IMR-90 (cell line): ENCODE results near the gene ASIC2. TPM values are rescaled to one million over a fixed set of nuclear protein-coding genes. Genes with fewer than 3 reads are reported as not detected.

Experiments used
- ATAC-seq: fragments of 200-7000 bp; cut with Tn5 transposase; 2 replicates; pipeline ENCODE4 v1.9.1; 2020; ENCODE audit warnings: low read depth, mild to moderate bottlenecking, moderate library complexity
- BruUV-seq: library from RNA; stranded (reverse); fragments of 400-500 nt; replicated peaks from 2 replicates; lab custom pipeline; 2021; lab: Mats Ljungman, UMichigan
- CTCF ChIA-PET: fragments of 300-600 bp; formaldehyde crosslinking; extraction: SDS; loops from one replicate; lab custom pipeline; 2021; ENCODE audit warnings: antibody characterized with exemption; lab: Yijun Ruan, JAX
- POLR2A ChIA-PET: fragments of 300-600 bp; sonication (Branson Sonifier 250); formaldehyde crosslinking; loops from one replicate; lab custom pipeline; 2022; ENCODE audit warnings: antibody characterized with exemption; ENCODE audit not compliant: unreplicated experiment; lab: Charles Lee
- DNase-seq: peaks from one replicate; pipeline ENCODE4 v3.0.0; 2013
- H2AFZ ChIP-seq: replicated peaks from 2 replicates; pipeline ENCODE3; 2013; ENCODE audit warnings: low read length, mild to moderate bottlenecking; ENCODE audit not compliant: poor library complexity
- H2AK5ac ChIP-seq: 2 replicates; pipeline ENCODE4 v1.6.1; 2013; ENCODE audit warnings: low read depth, low read length, inconsistent platforms
- H2AK9ac ChIP-seq: replicated peaks from 2 replicates; pipeline ENCODE3; 2013; ENCODE audit warnings: mild to moderate bottlenecking, low read depth, low read length, moderate library complexity; ENCODE audit not compliant: poor library complexity
- H2BK120ac ChIP-seq: 2 replicates; pipeline ENCODE4 v1.6.1; 2013; ENCODE audit warnings: low read depth, low read length, inconsistent platforms
- H2BK15ac ChIP-seq: 3 replicates; pipeline ENCODE4 v1.6.1; 2013; ENCODE audit warnings: low read depth, low read length, inconsistent platforms
- H2BK20ac ChIP-seq: 2 replicates; pipeline ENCODE4 v1.6.1; 2013; ENCODE audit warnings: low read depth, mild to moderate bottlenecking, inconsistent platforms, low read length, moderate library complexity
- H2BK5ac ChIP-seq: 2 replicates; pipeline ENCODE4 v1.6.1; 2013; ENCODE audit warnings: mild to moderate bottlenecking, low read depth, low read length, inconsistent platforms; ENCODE audit not compliant: poor library complexity, severe bottlenecking
- H3K14ac ChIP-seq: replicated peaks from 2 replicates; pipeline ENCODE4 v1.6.1; 2013; ENCODE audit warnings: low read depth, low read length, inconsistent platforms
- H3K18ac ChIP-seq: 2 replicates; pipeline ENCODE4 v1.6.1; 2013; ENCODE audit warnings: low read depth, low read length, control low read depth
- H3K23ac ChIP-seq: 2 replicates; pipeline ENCODE4 v1.6.1; 2013; ENCODE audit warnings: low read depth, low read length, inconsistent platforms
- H3K27ac ChIP-seq: 2 replicates; pipeline ENCODE4 v1.5.1; 2013; ENCODE audit warnings: mild to moderate bottlenecking, control low read depth, low read length; ENCODE audit not compliant: insufficient read depth
- H3K27me3 ChIP-seq: 2 replicates; pipeline ENCODE4 v1.6.1; 2013; ENCODE audit warnings: low read length; ENCODE audit not compliant: control insufficient read depth, insufficient read depth
- H3K36me3 ChIP-seq: 2 replicates; pipeline ENCODE4 v1.6.1; 2013; ENCODE audit warnings: low read length, mixed read lengths; ENCODE audit not compliant: control insufficient read depth, insufficient read depth
- H3K4ac ChIP-seq: 2 replicates; pipeline ENCODE4 v1.6.1; 2013; ENCODE audit warnings: low read depth, low read length, inconsistent platforms
- H3K4me1 ChIP-seq: 2 replicates; pipeline ENCODE4 v1.6.1; 2013; ENCODE audit warnings: low read length, mixed read lengths; ENCODE audit not compliant: control insufficient read depth, insufficient read depth
- H3K4me2 ChIP-seq: 2 replicates; pipeline ENCODE4 v1.6.1; 2013; ENCODE audit warnings: low read depth, mild to moderate bottlenecking, control low read depth, low read length, moderate library complexity
- H3K4me3 ChIP-seq: 2 replicates; pipeline ENCODE4 v1.5.1; 2013; ENCODE audit warnings: low read depth, mild to moderate bottlenecking, control low read depth, low read length, moderate library complexity; ENCODE audit not compliant: insufficient read depth
- H3K56ac ChIP-seq: 2 replicates; pipeline ENCODE4 v1.6.1; 2013; ENCODE audit warnings: low read length, inconsistent platforms; ENCODE audit not compliant: insufficient read depth; ENCODE audit errors: extremely low read depth
- H3K79me1 ChIP-seq, 2 experiments: 2 replicates each; pipeline ENCODE4 v1.6.1; 2013; ENCODE audit warnings: low read length in 2 of 2, inconsistent platforms in 1 of 2, low read depth in 1 of 2
- H3K9ac ChIP-seq: 2 replicates; pipeline ENCODE4 v1.6.1; 2013; ENCODE audit warnings: low read depth, low read length, control low read depth
- H3K9me1 ChIP-seq: 2 replicates; pipeline ENCODE4 v1.6.1; 2013; ENCODE audit warnings: low read length, inconsistent platforms; ENCODE audit not compliant: insufficient read depth
- H3K9me3 ChIP-seq: 2 replicates; pipeline ENCODE4 v1.6.1; 2013; ENCODE audit warnings: low read length; ENCODE audit not compliant: control insufficient read depth, insufficient read depth
- H4K20me1 ChIP-seq: 2 replicates; pipeline ENCODE4 v1.6.1; 2013; ENCODE audit warnings: low read length, inconsistent platforms; ENCODE audit not compliant: insufficient read depth
- H4K5ac ChIP-seq: 2 replicates; pipeline ENCODE4 v1.6.1; 2013; ENCODE audit warnings: mild to moderate bottlenecking, low read depth, low read length, control low read depth
- H4K8ac ChIP-seq, 2 experiments: 2 replicates each; pipeline ENCODE4 v1.6.1; 2013; ENCODE audit warnings: low read depth in 2 of 2, low read length in 2 of 2, control low read depth in 1 of 2, inconsistent platforms in 1 of 2
- H4K91ac ChIP-seq: 2 replicates; pipeline ENCODE4 v1.6.1; 2013; ENCODE audit warnings: low read depth, low read length, inconsistent platforms; ENCODE audit not compliant: insufficient read depth
- CEBPB ChIP-seq: IDR thresholded peaks from 2 replicates; pipeline ENCODE4 v1.6.1; 2012; ENCODE audit warnings: low read depth, low read length, improper control_type of control experiment
- CTCF ChIP-seq: conservative IDR thresholded peaks from 2 replicates; pipeline ENCODE4 v1.5.1; 2012; ENCODE audit warnings: mild to moderate bottlenecking, low read depth, low read length, improper control_type of control experiment
- ELK1 ChIP-seq: fragments of 150-350 bp; IDR thresholded peaks from 2 replicates; pipeline ENCODE4 v1.6.1; 2016; ENCODE audit warnings: low read depth, mild to moderate bottlenecking, low read length, moderate library complexity, borderline replicate concordance
- FOS ChIP-seq: fragments of 150-350 bp; IDR thresholded peaks from 2 replicates; pipeline ENCODE4 v1.6.1; 2016; ENCODE audit warnings: low read depth, low read length
- MAFK ChIP-seq: IDR thresholded peaks from 2 replicates; pipeline ENCODE4 v1.6.1; 2012; ENCODE audit warnings: low read depth, low read length, improper control_type of control experiment
- MAZ ChIP-seq: IDR thresholded peaks from 2 replicates; pipeline ENCODE4 v1.6.1; 2012; ENCODE audit warnings: low read depth, mild to moderate bottlenecking, low read length, improper control_type of control experiment, moderate library complexity, borderline replicate concordance
- MXI1 ChIP-seq: IDR thresholded peaks from 2 replicates; pipeline ENCODE4 v1.6.1; 2012; ENCODE audit warnings: low read depth, mild to moderate bottlenecking, low read length, moderate library complexity, borderline replicate concordance
- NFE2L2 ChIP-seq: fragments of 150-350 bp; IDR thresholded peaks from 2 replicates; pipeline ENCODE4 v1.6.1; 2016; ENCODE audit warnings: low read depth, mild to moderate bottlenecking, low read length
- POLR2A ChIP-seq: IDR thresholded peaks from 2 replicates; pipeline ENCODE4 v1.6.1; 2012; ENCODE audit warnings: mild to moderate bottlenecking, low read depth, low read length
- RCOR1 ChIP-seq: IDR thresholded peaks from 2 replicates; pipeline ENCODE4 v1.6.1; 2012; ENCODE audit warnings: mild to moderate bottlenecking, low read length, improper control_type of control experiment; ENCODE audit not compliant: insufficient replicate concordance
- RFX5 ChIP-seq: IDR thresholded peaks from 2 replicates; pipeline ENCODE4 v1.8.0; 2012; ENCODE audit warnings: low read depth, mild to moderate bottlenecking, low read length, moderate library complexity
- SMC3 ChIP-seq: fragments of 150-350 bp; IDR thresholded peaks from 2 replicates; pipeline ENCODE4 v1.6.1; 2016; ENCODE audit warnings: low read depth, mild to moderate bottlenecking, antibody characterized with exemption, low read length, moderate library complexity
- WGBS, 2 experiments: methylation state at CpG; one replicate each; pipeline versions ENCODE4 v1.1.5 to v1.1.7; 2013; ENCODE audit warnings: missing lambda C conversion rate in 2 of 2; ENCODE audit not compliant: insufficient read length in 1 of 2; ENCODE audit errors: extremely low coverage in 2 of 2; 5-methylcytosine and 5-hydroxymethylcytosine counted together
- dilution Hi-C: fragments of 300-500 bp; cut with HindIII; formaldehyde crosslinking; loops from one replicate; pipeline ENCODE4 v1.14.3; 2018; ENCODE audit warnings: low sequenced_read_pairs; ENCODE audit not compliant: unreplicated experiment
- in situ Hi-C: fragments of 300-500 bp; cut with MboI; formaldehyde crosslinking; loops from 3 replicates; pipeline ENCODE4 v1.14.3; 2019; ENCODE audit warnings: low sequenced_read_pairs, inconsistent platforms, mixed read lengths
- intact Hi-C: fragments of 100-400 bp; cut with micrococcal nuclease; formaldehyde crosslinking; loops from 2 replicates; pipeline ENCODE4 v1.10.0; 2022
- polyA plus RNA-seq, 3 experiments: library from polyadenylated mRNA; depleted of rRNA; stranded (reverse); fragments of >200 nt; gene quantifications; 2 replicates each; pipeline ENCODE4 v1.2.3, GENCODE V29; 2012; ENCODE audit warnings: low replicate concordance in 1 of 3
- total RNA-seq: library from RNA; depleted of rRNA; stranded (reverse); fragments of >200 nt; gene quantifications from 2 replicates; pipeline ENCODE4 v1.2.3, GENCODE V29; 2012

Gene ASIC2
- total and polyA plus RNA-seq, 2 of the 4 experiments (the other 2 are of a cell fraction), result under 0.01 to 0.15 TPM

DNA sequence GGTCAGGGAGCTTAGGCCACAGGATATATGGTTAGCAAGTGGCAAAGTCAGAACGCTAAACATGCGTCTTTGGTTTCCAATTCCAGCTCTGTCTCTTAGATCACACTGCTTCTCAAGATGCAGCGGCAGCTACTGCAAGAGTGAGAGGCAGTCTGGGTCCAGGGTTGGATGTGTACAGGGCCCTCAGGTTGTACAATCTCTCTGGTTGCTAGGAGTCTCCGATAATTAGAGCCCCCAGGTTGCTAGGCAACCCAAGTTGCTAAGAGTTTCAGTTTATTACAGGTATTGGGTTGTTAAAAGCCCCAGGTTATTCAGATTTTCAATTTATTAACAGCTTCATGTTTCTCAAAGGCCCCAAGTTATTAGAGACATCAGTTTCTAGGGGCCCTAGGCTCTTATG, 317.0 kb downstream of the ASIC2 start:
- in situ Hi-C loops (no loop called here), dilution Hi-C loops (no loop called here), intact Hi-C loops (no loop called here)
- Histone ChIP-seq H2BK5ac (no peak overlapping the region), H3K4me2 (no peak overlapping the region), H3K27me3 (no peaks in the 10 kb centered on the region), H2BK20ac (no peak overlapping the region), H3K23ac (no peak overlapping the region), H3K14ac (no peak overlapping the region), H2BK15ac (no peak overlapping the region), H3K9ac (no peak overlapping the region), H3K27ac (no peak overlapping the region), H2BK120ac (no peak overlapping the region), H3K4me1 (no peaks in the 10 kb centered on the region), H4K20me1 (no peaks in the 10 kb centered on the region), H4K8ac (no peak overlapping the region), H2AK5ac (no peak overlapping the region), H3K4ac (no peak overlapping the region), H3K36me3 (no peaks in the 10 kb centered on the region), H3K56ac (no peak overlapping the region), H3K9me1 (no peaks in the 10 kb centered on the region), H3K79me1 (no peaks in the 10 kb centered on the region), H4K91ac (no peak overlapping the region), H3K9me3 (no peaks in the 10 kb centered on the region), H3K4me3 (no peak overlapping the region), H2AK9ac (no peak overlapping the region), H4K5ac (no peak overlapping the region), H3K18ac (no peak overlapping the region), H2AFZ (no peak overlapping the region)
- no peak for ATAC-seq
- DNase-seq, result no peak
- ChIA-PET POLR2A (no interaction called here), CTCF (no interaction called here)
- no TSS peak for BruUV-seq
- TF ChIP-seq FOS (no peak), RCOR1 (no peak), RFX5 (no peak), MAZ (no peak), MAFK (no peak), CTCF (no peak), CEBPB (no peak), SMC3 (no peak), NFE2L2 (no peak), MXI1 (no peak), ELK1 (no peak), POLR2A (no peak)
- WGBS, 2 experiments, result no CpG with 5 or more reads among the region's 4 CpGs
